PC-3 (cell line): Measurements from ENCODE around the gene BLOC1S1. TPM values are rescaled to one million over a fixed set of nuclear protein-coding genes. Genes with fewer than 3 reads are reported as not detected.

Source experiments
- ATAC-seq: fragments of 200-7000 bp; cut with Tn5 transposase; 2 replicates; pipeline ENCODE4 v1.9.1; 2020; ENCODE audit warnings: mild to moderate bottlenecking, moderate library complexity
- BruUV-seq: library from RNA; stranded (reverse); fragments of 400-500 nt; replicated peaks from 2 replicates; lab custom pipeline; 2021; lab: Mats Ljungman, UMichigan
- CTCF ChIA-PET: fragments of 300-600 bp; sonication (Branson Sonifier 250); formaldehyde crosslinking; loops from one replicate; lab custom pipeline; 2022; ENCODE audit warnings: antibody characterized with exemption; lab: Charles Lee
- POLR2A ChIA-PET: fragments of 300-600 bp; sonication (Branson Sonifier 250); formaldehyde crosslinking; loops from one replicate; lab custom pipeline; 2022; ENCODE audit warnings: antibody characterized with exemption; ENCODE audit not compliant: unreplicated experiment; lab: Charles Lee
- DNase-seq: peaks from one replicate; pipeline ENCODE4 v3.0.0-alpha.2; 2015
- H2AFZ ChIP-seq: fragments of 300-600 bp; sonication (generic); 2 replicates; pipeline ENCODE4 v1.6.0; 2016; ENCODE audit warnings: antibody characterized with exemption, low read length
- H3F3A ChIP-seq: fragments of 300-600 bp; sonication (generic); one replicate; pipeline ENCODE4 v1.6.0; 2017; ENCODE audit warnings: antibody characterized with exemption, low read length, control low read depth, mild to moderate bottlenecking; ENCODE audit not compliant: unreplicated experiment
- H3K27ac ChIP-seq: fragments of 300-600 bp; sonication (generic); 2 replicates; pipeline ENCODE4 v1.5.1; 2016; ENCODE audit warnings: mild to moderate bottlenecking, low read length
- H3K27me3 ChIP-seq: fragments of 300-600 bp; sonication (generic); 2 replicates; pipeline ENCODE4 v1.6.1; 2016; ENCODE audit warnings: low read length, mixed read lengths
- H3K36me3 ChIP-seq: fragments of 300-600 bp; sonication (generic); 2 replicates; pipeline ENCODE4 v1.6.1; 2016; ENCODE audit warnings: low read depth, mixed run types, low read length, mixed read lengths
- H3K4me1 ChIP-seq: fragments of 300-600 bp; sonication (generic); 2 replicates; pipeline ENCODE4 v1.5.1; 2016; ENCODE audit warnings: low read length; ENCODE audit not compliant: insufficient read depth
- H3K4me2 ChIP-seq: fragments of 300-600 bp; sonication (generic); 2 replicates; pipeline ENCODE4 v1.6.0; 2016; ENCODE audit warnings: low read length
- H3K4me3 ChIP-seq: fragments of 300-600 bp; sonication (generic); 2 replicates; pipeline ENCODE4 v1.5.1; 2016; ENCODE audit warnings: mild to moderate bottlenecking, low read length, mixed read lengths
- H3K79me2 ChIP-seq: fragments of 300-600 bp; sonication (generic); 2 replicates; pipeline ENCODE4 v1.6.1; 2017; ENCODE audit warnings: low read length, mixed read lengths
- H3K9ac ChIP-seq: fragments of 300-600 bp; sonication (generic); 2 replicates; pipeline ENCODE4 v1.6.0; 2016; ENCODE audit warnings: mild to moderate bottlenecking, low read length
- H3K9me2 ChIP-seq: fragments of 300-600 bp; sonication (generic); replicated peaks from 2 replicates; pipeline ENCODE4 v1.6.1; 2016; ENCODE audit warnings: mixed run types, low read length, mixed read lengths
- H3K9me3 ChIP-seq: fragments of 300-600 bp; sonication (generic); 2 replicates; pipeline ENCODE4 v1.6.1; 2016; ENCODE audit warnings: low read length, mixed read lengths
- H4K20me1 ChIP-seq: fragments of 300-600 bp; sonication (generic); 2 replicates; pipeline ENCODE4 v1.6.1; 2016; ENCODE audit warnings: low read length, mixed read lengths
- CTCF ChIP-seq: fragments of 300-600 bp; sonication (generic); conservative IDR thresholded peaks from 2 replicates; pipeline ENCODE4 v1.5.1; 2017; ENCODE audit warnings: antibody characterized with exemption, low read depth, mild to moderate bottlenecking, low read length
- EZH2 ChIP-seq: fragments of 300-600 bp; sonication (generic); IDR thresholded peaks from one replicate; pipeline ENCODE4 v1.6.1; 2017; ENCODE audit warnings: antibody characterized with exemption, mild to moderate bottlenecking, low read length; ENCODE audit not compliant: unreplicated experiment
- EZH2phosphoT487 ChIP-seq: fragments of 300-600 bp; sonication (generic); IDR thresholded peaks from 2 replicates; pipeline ENCODE4 v1.6.1; 2018; ENCODE audit warnings: mild to moderate bottlenecking, antibody characterized with exemption, low read length, borderline replicate concordance
- intact Hi-C: fragments of 100-400 bp; cut with micrococcal nuclease; formaldehyde crosslinking; loops from 2 replicates; pipeline ENCODE4 v1.9.0; 2023
- total RNA-seq: library from RNA; depleted of rRNA; stranded (reverse); fragments of >200 nt; gene quantifications from 2 replicates; pipeline ENCODE4 v1.2.3, GENCODE V29; 2014

BLOC1S1 gene
- total RNA-seq, 1 experiment from 2014 or later: 90.8 TPM

DNA sequence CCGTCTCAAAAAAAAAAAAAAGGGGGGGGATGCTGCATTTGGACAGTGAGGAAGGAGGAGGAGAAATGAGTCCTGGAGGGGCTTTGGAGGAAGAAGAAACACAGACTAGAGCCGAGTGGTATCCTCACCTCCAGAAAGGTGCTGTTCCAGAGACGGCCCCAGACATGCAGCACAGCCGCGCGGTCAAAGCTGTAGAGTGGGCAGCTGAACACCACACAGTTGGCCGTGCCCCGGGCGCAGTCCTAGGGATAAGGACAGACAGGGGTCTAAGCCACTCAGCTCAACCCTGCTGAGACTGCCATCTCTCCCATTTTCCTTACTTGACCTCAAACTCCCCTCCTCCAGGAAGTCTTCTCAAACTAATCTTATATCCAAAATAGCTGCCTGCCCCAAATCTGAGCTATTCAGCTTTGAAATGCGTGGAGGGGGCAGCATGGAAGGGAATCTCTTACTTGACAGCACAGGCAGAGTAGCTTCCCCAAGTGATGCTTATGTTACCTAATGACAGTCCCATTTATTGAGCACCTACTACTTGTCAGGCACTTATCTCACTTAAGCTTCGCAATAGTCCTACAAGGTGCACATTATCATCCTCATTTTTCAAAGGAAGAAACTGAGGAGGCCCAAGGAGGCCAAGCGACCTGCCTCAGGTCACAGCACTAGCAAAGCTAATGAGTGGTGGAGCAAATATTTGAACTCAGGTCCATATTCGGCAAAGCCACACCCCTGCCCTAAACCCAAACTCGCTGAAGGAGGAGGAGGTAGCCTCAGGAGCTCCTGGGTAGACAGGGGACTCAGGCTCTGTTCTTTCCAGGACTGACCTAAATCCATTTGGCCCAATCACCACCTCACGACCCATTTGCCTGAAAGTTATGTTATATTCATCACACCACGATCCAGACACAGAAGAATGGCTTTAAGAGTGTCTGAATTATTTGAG, 26.9 kb upstream of the BLOC1S1 start:
- intact Hi-C loops: no loop called here
- Histone ChIP-seq H3K36me3 (no peaks in the 10 kb centered on the region), H3K9ac (no peak overlapping the region), H3K9me2 (no peaks in the 10 kb centered on the region), H3K27me3 (no peaks in the 10 kb centered on the region), H3K4me2 (no peak overlapping the region), H3K27ac (no peak overlapping the region), H3K4me3 (no peak overlapping the region), H3F3A (no peaks in the 10 kb centered on the region), H2AFZ (no peak overlapping the region), H4K20me1 (no peaks in the 10 kb centered on the region), H3K79me2 (no peaks in the 10 kb centered on the region), H3K4me1 (no peaks in the 10 kb centered on the region), H3K9me3 (no peaks in the 10 kb centered on the region)
- ChIA-PET POLR2A (no interaction called here), CTCF (no interaction called here)
- DNase-seq (no peak), ATAC-seq (no peak)
- TF ChIP-seq EZH2phosphoT487: no peak
- no peak for TF ChIP-seq CTCF
- no peak for TF ChIP-seq EZH2
- BruUV-seq: no TSS peak

- H3K9me2 ChIP-seq: no peaks in the 10 kb centered on the region
- H3K4me3 ChIP-seq: no peak overlapping the region
- no peaks in the 10 kb centered on the region for H3K27me3 ChIP-seq
- no peaks in the 10 kb centered on the region for H3F3A ChIP-seq
- TF ChIP-seq EZH2 (no peak), CTCF (no peak), EZH2phosphoT487 (no peak)
- DNase-seq (no peak), ATAC-seq (no peak)
- no peaks in the 10 kb centered on the region for H4K20me1 ChIP-seq
- no peaks in the 10 kb centered on the region for H3K9me3 ChIP-seq
- H3K27ac ChIP-seq: no peak overlapping the region
- intact Hi-C loops: no loop called here
- no peaks in the 10 kb centered on the region for H3K4me1 ChIP-seq
- no peak overlapping the region for H3K4me2 ChIP-seq
- BruUV-seq: no TSS peak
- H2AFZ ChIP-seq: no peak overlapping the region
- ChIA-PET CTCF (no interaction called here), POLR2A (no interaction called here)
- H3K79me2 ChIP-seq: no peaks in the 10 kb centered on the region
- H3K9ac ChIP-seq: no peak overlapping the region
- H3K36me3 ChIP-seq: no peaks in the 10 kb centered on the region
Observed at GRCh38 chr12:55692631-55693322, 23.1 kb upstream of the BLOC1S1 start.
